Lower lobe of right lung (tissue), 2 donors: ENCODE data around the gene KCNT1. TPM values are rescaled to one million over a fixed set of nuclear protein-coding genes. Genes with fewer than 3 reads are reported as not detected.

ENCODE experiments used
- ATAC-seq, 2 donors: fragments of 200-7000 bp; cut with Tn5 transposase; one replicate each; pipeline ENCODE4 v1.9.1; 2020 to 2022; ENCODE audit warnings: mild to moderate bottlenecking in 2 of 2, moderate library complexity in 2 of 2
- DNase-seq: peaks from one replicate; pipeline ENCODE4 v3.0.0-alpha.2; 2020
- H3K27ac ChIP-seq: fragments of 200-600 bp; one replicate; pipeline ENCODE4 v1.8.0; 2022
- H3K27me3 ChIP-seq: fragments of 200-600 bp; one replicate; pipeline ENCODE4 v1.8.0; 2022; ENCODE audit warnings: low read depth
- H3K36me3 ChIP-seq: fragments of 200-600 bp; one replicate; pipeline ENCODE4 v1.8.0; 2022; ENCODE audit warnings: mild to moderate bottlenecking
- H3K4me1 ChIP-seq: fragments of 200-600 bp; one replicate; pipeline ENCODE4 v1.8.0; 2022
- H3K4me3 ChIP-seq: fragments of 200-600 bp; one replicate; pipeline ENCODE4 v1.8.0; 2022; ENCODE audit warnings: mild to moderate bottlenecking
- H3K9me3 ChIP-seq: fragments of 200-600 bp; one replicate; pipeline ENCODE4 v1.8.0; 2022
- CTCF ChIP-seq: fragments of 200-600 bp; IDR thresholded peaks from one replicate; pipeline ENCODE4 v1.8.0; 2022; ENCODE audit warnings: antibody characterized with exemption, mild to moderate bottlenecking
- intact Hi-C: fragments of 100-400 bp; cut with DNase I; formaldehyde crosslinking; loops from one replicate; pipeline ENCODE4 v1.11.0; 2022
- total RNA-seq: library from RNA; stranded (reverse); fragmentation: NEBNext Ultra II Directional; extraction: Animal tissue kit (Norgen Biotek cat#: 25700); gene quantifications from one replicate; pipeline ENCODE4 v1.2.1, GENCODE V29; 2021
- donor health status: DM: no; HTN: yes; CAD: no; lungs with severe emphysema.

Gene KCNT1
- total RNA-seq, 1 donor from 2014 or later: 0.35 TPM

- Histone ChIP-seq H3K4me3 (no peak overlapping the region), H3K27me3 (no peaks in the 10 kb centered on the region), H3K4me1 (no peaks in the 10 kb centered on the region), H3K9me3 (no peaks in the 10 kb centered on the region), H3K27ac (no peak overlapping the region), H3K36me3 (no peaks in the 10 kb centered on the region)
- ATAC-seq (no peak), DNase-seq (no peak)
- no peak for TF ChIP-seq CTCF
- intact Hi-C loops: no loop called here
These were observed 93.4 kb downstream of the KCNT1 start for GRCh38 chr9:135795391-135795790.

GRCh38 chr9:135796784-135797485 is 95.0 kb downstream of the KCNT1 start:
- TF ChIP-seq CTCF: no peak

GRCh38 chr9:135797507-135798262 is 95.7 kb downstream of the KCNT1 start:
- intact Hi-C loops: no loop called here
- peak; percentile 45 to 50 for ATAC-seq
- no peaks in the 10 kb centered on the region for H3K36me3 ChIP-seq

More at GRCh38 chr9:135796784-135797485, 95.0 kb downstream of the KCNT1 start:
- no peaks in the 10 kb centered on the region for H3K4me1 ChIP-seq
- ATAC-seq: no peak
- no peak overlapping the region for H3K4me3 ChIP-seq
- no peak overlapping the region for H3K27ac ChIP-seq
- intact Hi-C loops: no loop called here
- H3K27me3 ChIP-seq: no peaks in the 10 kb centered on the region
- no peak for DNase-seq
- no peaks in the 10 kb centered on the region for H3K9me3 ChIP-seq
- no peaks in the 10 kb centered on the region for H3K36me3 ChIP-seq

GRCh38 chr9:135798263-135798585 is 96.2 kb downstream of the KCNT1 start:
- Histone ChIP-seq H3K27me3 (no peaks in the 10 kb centered on the region), H3K4me1 (no peaks in the 10 kb centered on the region), H3K36me3 (no peaks in the 10 kb centered on the region), H3K9me3 (no peaks in the 10 kb centered on the region), H3K4me3 (no peak overlapping the region), H3K27ac (no peak overlapping the region)
- no peak for TF ChIP-seq CTCF
- intact Hi-C loops: no loop called here
- ATAC-seq: no peak
- DNase-seq: no peak

More at GRCh38 chr9:135797507-135798262, 95.7 kb downstream of the KCNT1 start:
- no peak for DNase-seq
- no peaks in the 10 kb centered on the region for H3K9me3 ChIP-seq
- H3K4me1 ChIP-seq: no peaks in the 10 kb centered on the region
- H3K27ac ChIP-seq: no peak overlapping the region
- H3K27me3 ChIP-seq: no peaks in the 10 kb centered on the region
- no peak overlapping the region for H3K4me3 ChIP-seq
- TF ChIP-seq CTCF: peak; percentile 44

GRCh38 chr9:135799261-135799660 is 97.3 kb downstream of the KCNT1 start:
- no peaks in the 10 kb centered on the region for H3K9me3 ChIP-seq
- intact Hi-C loops: no loop called here
- ATAC-seq (no peak), DNase-seq (no peak)
- no peaks in the 10 kb centered on the region for H3K4me1 ChIP-seq
- H3K27ac ChIP-seq: no peak overlapping the region
- TF ChIP-seq CTCF: no peak
- H3K36me3 ChIP-seq: no peaks in the 10 kb centered on the region
- no peak overlapping the region for H3K4me3 ChIP-seq
- no peaks in the 10 kb centered on the region for H3K27me3 ChIP-seq
